ENCODE results near the gene NFKBIB.
"Not testable (repeated sequence)": the region's sequence is repeated elsewhere in the genome, so short reads cannot be mapped to it uniquely, and the experiment has no call there.

NFKBIB gene

DNA sequence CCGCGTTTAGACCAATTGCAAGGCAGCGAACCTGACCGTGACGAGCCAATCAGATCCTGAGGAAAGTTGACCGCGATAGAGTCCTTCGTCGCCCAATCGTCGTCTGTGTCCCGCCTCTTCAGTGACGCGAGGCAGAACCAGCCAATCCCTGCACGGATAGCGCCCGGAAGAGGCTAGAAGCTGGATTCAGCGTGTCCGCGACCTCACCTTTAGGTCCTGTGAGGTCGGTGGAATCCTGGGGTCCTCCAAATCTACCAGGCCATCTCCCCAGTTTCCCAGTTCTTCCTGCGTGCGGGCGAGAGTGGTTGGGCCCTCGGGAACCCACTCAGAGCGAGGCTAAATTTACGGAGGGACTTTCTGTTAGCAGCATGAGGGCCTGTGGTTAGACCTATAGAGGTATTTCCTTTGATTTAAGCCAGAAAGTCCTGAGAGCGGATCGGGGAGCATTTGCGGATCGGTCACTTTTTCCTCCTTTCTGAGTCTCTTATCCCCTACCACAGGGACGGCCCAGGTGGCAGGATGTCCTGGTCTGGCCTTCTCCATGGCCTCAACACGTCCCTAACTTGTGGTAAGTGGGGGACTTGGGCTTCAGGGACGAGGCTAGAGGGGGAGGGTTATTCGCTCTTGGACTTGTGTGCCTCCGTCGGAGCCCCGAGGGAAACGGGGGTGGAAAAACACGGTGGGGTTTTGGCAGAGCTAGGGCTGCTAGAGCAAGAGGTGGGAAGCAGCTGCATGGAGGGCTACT, 31.2 kb downstream of the NFKBIB start, which contains the start of gene MRPS12:
MRPS12 (plus strand) TSS at position 169 of the 745 bp plus-strand sequence; CDS start at position 520, 351 bp downstream.
- DNase-seq = peak; percentile 98

DNA sequence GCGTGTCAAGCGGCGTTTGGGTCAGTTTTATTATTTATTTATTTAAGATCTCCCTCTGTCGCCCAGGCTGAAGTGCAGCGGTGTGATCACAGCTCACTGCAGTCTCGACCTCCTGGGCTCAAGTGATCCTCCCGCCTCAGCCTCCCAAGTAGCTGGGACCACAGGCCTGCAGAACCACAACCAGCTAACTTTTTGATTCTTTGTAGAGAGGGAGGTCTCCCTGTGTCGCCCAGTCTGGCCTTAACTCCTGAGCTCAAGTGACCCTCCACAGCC, 31.7 kb downstream of the NFKBIB start:
- DNase-seq = no peak

DNA sequence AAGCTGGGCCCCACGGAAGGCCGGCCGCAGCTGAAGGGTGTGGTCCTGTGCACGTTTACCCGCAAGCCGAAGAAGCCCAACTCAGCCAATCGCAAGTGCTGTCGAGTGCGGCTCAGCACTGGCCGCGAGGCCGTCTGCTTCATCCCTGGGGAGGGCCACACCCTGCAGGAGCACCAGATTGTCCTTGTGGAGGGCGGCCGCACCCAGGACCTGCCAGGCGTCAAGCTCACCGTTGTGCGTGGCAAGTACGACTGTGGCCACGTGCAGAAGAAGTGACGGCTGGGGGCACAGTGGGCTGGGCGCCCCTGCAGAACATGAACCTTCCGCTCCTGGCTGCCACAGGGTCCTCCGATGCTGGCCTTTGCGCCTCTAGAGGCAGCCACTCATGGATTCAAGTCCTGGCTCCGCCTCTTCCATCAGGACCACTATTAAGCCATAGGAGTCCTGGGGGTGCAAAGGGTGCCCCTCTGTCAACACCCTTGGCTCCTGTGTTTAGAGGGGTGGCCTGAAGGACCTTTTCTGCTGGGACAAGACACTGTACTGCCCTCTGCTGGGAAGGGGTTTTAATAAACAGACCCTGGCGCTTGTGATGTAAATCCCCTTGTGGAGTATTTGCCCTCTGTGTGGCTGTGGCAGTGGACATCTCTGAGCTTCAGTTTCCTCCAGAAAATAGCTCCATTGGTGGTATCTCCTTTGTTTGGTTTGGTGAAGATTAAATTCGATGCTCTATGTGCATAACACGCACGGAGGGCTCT, 32.8 kb downstream of the NFKBIB start:
- DNase-seq = peak; percentile 14

DNA sequence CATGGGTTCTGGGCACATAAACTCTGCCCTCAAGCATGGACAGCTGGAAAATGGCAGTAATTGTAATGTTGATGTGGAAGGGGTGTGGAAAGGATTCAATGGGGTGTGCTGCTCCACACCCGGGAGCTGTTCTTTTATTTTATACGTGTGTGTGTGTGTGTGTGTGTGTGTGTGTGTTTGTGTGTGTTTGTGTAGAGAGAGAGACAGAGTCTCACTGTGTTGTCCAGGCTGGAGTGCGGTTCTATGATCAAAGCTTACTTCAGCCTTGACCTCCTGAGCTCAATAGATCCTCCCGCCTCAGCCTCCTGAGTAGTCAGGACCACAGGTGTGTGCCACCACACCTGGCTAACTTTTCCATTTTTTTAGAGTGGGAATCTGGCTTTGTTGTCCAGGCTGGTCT, 33.8 kb downstream of the NFKBIB start:
- no peak for DNase-seq

DNA sequence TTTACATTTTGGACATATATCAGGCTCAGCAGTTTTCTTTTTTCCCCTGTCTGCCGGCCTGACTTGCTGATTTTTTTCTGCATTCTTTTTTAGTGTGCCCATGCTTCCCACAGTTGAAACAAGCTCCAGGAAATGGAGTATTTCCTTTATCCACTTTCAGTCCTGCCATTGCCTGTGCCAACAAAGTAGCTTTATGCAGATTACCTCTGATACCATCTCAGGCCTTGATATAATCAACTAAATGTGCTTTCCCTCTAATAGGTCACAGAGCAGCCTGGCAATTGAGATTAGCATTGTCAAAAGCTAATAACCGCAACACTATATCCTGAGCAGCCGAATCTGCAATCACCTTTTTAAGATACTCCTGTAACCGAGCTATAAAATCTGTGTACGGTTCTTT, 40.2 kb downstream of the NFKBIB start:
- DNase-seq = no peak

DNA sequence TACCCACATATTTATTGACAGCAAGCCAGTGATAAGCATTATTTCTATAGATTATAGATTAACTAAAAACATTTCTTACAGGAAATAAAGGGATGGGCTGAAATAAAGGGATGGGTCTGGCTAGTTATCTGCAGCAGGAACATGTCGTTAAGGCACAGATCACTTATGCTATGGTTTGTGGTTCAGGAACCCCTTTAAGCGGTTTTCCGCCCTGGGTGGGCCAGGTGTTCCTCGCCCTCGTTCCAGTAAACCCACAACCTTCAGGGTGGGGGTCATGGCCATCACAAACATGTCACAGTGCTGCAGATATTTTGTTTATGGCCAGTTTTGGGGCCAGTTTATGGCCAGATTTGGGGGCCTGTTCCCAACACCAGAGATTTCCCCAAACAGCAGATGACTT, 41.7 kb downstream of the NFKBIB start:
- DNase-seq = not testable (repeated sequence)

DNA sequence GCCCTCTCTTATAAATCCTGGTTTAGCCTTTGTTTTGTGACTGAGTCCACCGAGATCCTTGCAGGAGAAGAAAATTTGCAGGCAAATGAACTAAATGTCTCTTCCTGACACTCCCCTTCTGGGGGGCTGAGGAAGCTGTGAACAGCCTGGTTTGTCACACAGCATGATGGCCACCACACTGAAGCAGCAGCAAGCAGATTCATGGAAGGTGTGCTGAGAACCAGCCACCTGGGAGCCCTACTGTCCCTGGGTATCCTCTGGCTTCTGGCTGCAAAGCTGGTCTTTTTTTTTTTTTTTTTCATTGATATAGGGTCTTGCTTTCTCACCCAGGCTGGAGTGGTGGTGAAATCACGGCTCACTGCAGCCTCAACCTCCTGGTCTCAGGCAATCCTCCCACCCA, 42.2 kb downstream of the NFKBIB start:
- DNase-seq = no peak

DNA sequence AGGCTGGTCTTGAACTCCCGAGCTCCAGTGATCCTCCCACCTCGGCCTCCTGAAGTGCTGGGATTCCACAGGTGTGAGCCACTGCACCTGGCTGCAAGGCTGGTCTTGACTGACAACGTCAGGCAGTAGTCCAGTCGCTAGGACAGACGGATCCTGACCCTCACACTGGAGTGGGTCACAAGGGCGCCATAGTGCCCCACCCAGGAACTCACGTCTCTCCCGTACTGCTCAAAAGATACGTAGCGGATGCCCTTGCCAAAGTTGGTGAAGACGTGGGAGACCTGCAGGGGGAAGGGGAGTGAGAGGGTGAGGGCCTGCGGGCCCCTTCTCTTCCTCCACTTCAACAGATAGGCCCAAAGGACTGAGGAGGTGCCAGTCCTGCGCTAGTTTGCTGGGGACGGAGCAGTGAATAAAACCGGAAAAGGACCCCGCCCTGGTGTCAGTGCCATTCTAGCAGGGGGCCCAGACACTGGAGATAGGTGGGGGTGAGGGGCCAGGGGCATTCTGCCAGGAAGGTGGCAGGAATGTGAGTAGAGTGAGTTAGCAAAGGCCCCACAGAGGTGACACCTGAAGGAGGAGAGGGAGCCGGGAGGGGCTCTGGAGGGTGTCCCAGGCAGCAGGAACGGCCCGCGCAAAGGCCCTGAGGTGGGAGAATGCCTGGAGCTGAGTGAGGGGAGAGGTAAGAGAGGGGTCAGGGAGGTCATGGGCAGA, 42.9 kb downstream of the NFKBIB start:
- no peak for DNase-seq

DNA sequence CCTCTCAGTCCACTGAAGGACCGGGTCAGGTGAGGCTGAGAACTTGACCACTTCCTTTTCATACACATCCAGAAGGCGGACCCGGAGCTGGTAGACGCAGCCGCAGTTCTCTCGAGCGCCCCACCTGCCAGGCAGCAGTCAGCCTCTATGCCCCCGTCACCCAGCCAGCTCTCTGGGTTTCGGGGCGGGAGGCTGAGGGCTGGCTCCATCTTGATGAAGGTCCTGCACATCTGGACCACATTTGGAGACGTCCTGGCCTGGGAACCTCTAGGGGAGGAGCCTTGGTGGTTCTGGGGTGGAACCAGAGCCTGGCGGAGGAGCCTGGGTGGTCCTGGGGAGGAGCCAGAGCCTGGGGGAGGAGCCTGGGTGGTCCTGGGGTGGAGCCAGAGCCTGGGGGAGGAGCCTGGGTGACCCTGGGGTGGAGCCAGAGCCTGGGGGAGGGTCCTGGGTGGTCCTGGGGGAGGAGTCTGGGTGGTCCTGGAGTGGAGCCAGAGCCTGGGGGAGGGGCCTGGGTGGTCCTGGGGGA, 45.3 kb downstream of the NFKBIB start:
- DNase-seq = no peak

DNA sequence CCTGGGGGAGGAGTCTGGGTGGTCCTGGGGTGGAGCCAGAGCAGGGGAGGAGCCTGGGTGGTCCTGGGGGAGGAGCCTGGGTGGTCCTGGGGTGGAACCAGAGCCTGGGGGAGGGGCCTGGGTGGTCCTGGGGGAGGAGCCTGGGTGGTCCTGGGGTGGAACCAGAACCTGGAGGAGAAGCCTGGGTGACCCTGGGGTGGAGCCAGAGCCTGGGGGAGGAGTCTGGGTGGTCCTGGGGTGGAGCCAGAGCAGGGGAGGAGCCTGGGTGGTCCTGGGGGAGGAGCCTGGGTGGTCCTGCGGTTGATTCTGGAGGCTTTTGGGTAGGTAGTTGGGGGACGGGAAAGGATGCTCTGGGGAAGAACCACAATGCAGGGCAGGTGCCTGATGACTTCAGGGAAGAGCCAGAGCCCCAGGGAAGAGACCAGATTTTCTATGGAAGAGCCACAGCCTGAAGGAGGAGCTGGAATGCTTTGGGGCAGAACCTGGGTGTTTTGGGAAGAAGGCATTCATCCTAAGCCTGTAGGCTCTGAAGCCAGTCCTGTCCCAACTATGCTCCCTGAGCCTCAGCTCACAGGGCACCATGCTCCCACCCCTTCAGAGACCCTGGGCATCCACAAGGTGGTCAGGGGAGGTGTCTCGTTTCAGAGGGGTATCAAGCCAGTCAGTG, 45.9 kb downstream of the NFKBIB start:
- no peak for DNase-seq

DNA sequence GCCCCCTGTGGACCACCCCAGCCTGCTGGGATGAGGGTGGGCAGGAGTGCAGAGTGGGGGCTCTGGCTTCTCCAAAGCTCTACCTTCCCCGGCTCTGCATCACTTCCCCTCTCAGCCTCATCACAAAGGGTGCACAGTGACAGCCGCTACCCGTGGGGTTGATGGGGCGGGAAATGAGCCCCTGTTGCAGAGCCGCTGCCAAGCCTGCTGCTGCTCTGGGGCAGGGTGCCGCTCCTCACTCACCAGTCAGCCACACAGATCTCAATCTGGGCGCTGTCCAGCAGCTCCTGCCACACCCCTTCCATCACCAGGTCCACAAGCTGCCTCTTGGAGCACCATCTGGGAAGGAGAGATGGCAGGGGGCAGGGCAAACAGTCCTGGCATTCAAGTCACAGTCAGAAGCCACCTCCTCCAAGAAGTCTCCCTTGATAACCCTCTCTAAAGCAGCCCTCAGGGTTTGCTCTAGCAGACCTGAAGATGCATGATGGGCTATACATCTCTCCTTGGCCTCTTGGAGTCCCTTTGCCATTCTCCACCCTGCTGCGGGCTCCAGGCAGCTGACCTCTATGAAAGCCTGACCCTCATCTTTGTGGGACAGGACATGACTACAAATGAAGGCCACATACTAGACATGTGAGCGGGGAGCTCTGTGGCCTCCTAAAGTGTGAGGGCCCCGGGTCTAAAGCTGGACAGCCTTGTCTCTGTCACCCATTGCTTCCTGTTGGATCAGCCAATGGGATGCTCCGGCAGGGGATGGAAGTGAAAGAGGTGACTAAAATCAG, 46.7 kb downstream of the NFKBIB start:
- no peak for DNase-seq

DNA sequence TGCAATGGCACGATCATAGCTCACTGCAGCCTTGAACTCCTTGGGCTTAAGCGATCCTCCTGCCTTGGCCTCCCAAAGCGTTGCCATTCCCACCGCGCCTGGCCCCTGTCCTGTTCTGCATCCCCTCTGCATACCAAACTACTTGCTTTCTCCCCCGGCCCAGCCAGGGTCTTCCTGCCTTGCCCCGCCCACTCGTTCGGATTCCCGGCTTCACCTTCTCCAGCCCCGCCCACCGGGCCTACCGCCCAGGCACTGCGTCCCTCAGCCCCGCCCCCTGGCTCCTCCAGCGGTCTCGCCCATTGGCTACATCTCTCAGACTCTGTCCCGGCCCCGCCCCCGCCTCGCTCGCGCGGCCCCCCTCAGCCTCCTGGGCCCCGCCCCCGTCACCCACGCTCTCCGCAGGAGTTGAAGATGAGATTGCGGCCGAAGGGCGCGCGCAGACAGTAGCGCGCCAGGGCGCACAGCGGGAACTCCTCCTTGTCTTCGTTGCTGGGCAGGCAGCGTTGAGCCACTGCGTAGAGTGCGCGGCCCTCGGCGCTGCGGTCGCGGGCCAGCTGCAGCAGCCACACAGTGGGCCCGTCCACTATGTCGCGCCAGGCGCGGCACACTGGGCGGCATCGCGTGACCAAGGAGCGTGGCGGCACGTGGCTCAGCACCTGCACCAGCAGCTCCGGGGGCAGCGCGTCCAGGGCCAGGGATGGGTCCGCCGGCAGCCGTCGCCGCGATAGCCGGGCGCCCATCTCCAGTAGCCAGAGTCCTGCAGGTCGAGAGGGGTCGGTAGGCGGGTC, 50.0 kb downstream of the NFKBIB start:
- DNase-seq = no peak

DNA sequence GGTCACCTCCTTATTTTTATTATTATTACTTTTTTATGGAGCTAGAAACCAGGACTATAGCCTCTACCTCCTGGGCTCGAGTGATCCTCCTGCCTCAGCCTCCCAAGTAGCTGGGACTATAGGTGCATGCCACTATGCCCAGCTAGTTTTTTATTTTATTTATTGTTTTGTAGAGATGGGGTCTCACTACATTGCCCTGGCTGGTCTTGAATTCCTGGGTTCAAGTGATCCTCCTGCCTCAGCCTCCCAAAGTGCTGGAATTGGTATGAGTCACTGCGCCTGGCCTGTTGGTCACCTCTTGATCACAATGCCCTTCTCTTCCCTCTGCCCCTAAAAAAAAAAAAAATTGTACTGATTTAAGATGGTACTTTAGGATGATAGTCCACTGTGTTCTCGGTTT, 51.4 kb downstream of the NFKBIB start:
- no peak for DNase-seq

DNA sequence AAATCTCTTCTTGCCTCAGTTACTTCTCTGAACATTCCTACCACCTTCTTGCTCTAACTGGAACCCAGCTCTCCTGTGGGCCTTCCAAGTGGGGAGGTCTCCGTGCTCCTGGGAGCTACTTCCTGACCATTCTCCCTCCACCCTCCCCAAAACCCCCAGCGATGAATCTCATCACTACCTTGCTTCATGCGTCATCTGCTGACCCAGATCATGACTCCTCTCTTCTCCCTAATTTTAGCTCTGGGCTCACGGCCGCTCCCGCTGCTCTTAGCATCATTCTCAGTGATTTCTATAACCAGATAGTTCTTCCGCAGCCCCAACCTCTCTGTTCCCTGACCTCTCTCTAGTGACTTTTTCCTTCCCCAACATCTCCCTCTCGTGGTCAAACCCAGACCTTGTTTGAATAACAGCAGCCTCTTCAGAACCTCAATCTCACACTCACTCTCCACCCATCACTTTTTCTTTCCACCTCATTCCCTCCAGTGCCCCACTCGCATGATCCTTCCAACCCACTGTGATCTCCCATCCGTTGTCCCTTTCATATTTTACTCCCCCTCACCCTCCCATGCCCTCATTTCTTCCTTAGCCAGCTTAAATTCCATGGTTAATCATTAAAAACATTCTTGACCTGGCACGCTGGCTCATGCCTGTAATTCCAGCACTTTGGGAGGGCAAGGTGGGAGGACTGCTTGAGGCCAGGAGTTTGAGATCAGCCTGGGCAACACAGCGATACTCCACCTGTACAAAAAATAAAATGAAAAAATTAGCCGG, 52.8 kb downstream of the NFKBIB start:
- no peak for DNase-seq

DNA sequence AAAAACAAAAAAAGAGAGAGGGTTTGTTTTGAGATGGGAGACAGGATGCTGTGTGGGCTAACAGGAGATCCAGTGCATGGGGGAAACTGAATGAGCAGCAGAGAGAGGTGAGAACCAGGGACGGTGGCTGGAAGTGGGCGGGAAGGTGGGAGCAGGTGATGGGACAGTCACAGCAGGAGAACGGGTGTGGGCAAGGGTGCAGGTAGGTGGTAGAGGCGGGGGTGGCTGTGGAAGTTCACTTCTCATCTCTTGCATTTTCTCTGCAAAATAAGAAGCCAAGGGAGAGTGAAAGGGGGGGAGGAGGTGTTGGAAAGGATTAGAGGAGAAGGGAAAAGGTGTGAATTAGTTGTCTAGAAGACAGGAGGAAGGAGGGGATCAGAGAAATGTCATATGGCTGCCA, 53.9 kb downstream of the NFKBIB start:
- DNase-seq = no peak

DNA sequence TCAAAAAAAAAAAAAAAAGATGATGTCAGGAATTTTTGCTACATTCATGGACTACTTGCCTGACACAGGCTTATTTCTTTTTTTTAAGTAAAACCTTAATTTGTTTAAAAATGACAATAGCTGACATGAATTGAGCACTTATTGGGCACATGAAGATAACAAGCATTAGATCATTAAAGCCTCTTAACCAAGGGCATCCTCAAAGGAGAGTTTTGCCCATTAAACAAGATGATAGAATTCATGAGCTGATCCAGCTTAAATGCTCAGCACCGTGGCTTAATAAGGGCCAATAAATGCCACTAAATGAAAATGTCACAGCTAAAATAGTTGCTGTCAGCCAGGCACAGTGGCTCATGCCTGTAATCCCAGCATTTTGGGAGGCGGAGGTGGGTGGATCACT, 56.5 kb downstream of the NFKBIB start:
- no peak for DNase-seq

DNA sequence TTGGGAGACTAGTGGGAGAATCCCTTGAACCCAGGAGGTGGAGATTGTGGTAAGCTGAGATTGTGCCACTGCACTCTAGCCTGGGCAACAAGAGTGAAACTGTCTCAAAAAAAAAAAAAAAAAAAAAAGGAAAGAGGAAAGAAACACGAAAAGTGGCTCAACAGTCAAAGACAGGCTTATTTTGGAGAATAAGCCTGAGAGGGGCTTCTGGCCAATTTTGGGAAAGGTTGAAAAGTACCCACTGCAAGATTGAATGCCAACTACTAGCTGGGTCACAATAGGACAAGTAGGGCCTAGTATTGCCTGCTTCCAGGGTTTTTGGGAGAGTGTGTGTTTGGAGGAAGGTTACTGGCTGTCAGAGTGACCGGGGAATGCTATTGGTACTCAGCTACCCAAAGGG, 58.5 kb downstream of the NFKBIB start:
- DNase-seq = no peak
